GM23338 (cell line): ENCODE measurements around the gene KLC1. TPM values are rescaled to one million over a fixed set of nuclear protein-coding genes. Genes with fewer than 3 reads are reported as not detected.

Source experiments
- ATAC-seq: fragments of 200-7000 bp; cut with Tn5 transposase; 3 replicates; pipeline ENCODE4 v1.9.1; 2020
- DNase-seq: peaks from one replicate; pipeline ENCODE4 v3.0.0-alpha.2; 2015; ENCODE audit warnings: low spot score
- H2AFZ ChIP-seq: fragments of 200-600 bp; sonication (generic); 2 replicates; pipeline ENCODE4 v1.8.0; 2016; ENCODE audit warnings: antibody characterized with exemption, mild to moderate bottlenecking, moderate library complexity
- H3F3A ChIP-seq: fragments of 200-600 bp; sonication (generic); replicated peaks from 2 replicates; pipeline ENCODE4 v1.8.0; 2017; ENCODE audit warnings: antibody characterized with exemption, mixed run types, low read depth
- H3K27ac ChIP-seq: fragments of 200-600 bp; sonication (generic); 2 replicates; pipeline ENCODE4 v1.6.1; 2016; ENCODE audit warnings: low read depth
- H3K27me3 ChIP-seq: fragments of 200-600 bp; sonication (generic); 2 replicates; pipeline ENCODE4 v1.8.0; 2016; ENCODE audit warnings: mild to moderate bottlenecking, mixed run types, moderate library complexity; ENCODE audit not compliant: insufficient read depth
- H3K36me3 ChIP-seq: fragments of 200-600 bp; sonication (generic); 2 replicates; pipeline ENCODE4 v1.8.0; 2016; ENCODE audit warnings: mild to moderate bottlenecking; ENCODE audit not compliant: insufficient read depth
- H3K4me1 ChIP-seq: fragments of 200-600 bp; sonication (generic); 2 replicates; pipeline ENCODE4 v1.8.0; 2016; ENCODE audit warnings: mild to moderate bottlenecking, moderate library complexity; ENCODE audit not compliant: insufficient read depth
- H3K4me2 ChIP-seq: fragments of 200-600 bp; sonication (generic); 2 replicates; pipeline ENCODE4 v1.7.1; 2017; ENCODE audit warnings: mixed run types
- H3K4me3 ChIP-seq: fragments of 200-600 bp; sonication (generic); 2 replicates; pipeline ENCODE4 v1.6.1; 2016; ENCODE audit warnings: mixed run types
- H3K79me2 ChIP-seq: fragments of 200-600 bp; sonication (generic); replicated peaks from 2 replicates; pipeline ENCODE4 v1.8.0; 2017; ENCODE audit warnings: mild to moderate bottlenecking; ENCODE audit not compliant: insufficient read depth
- H3K9me2 ChIP-seq: fragments of 200-600 bp; sonication (generic); 2 replicates; pipeline ENCODE4 v1.8.0; 2017; ENCODE audit not compliant: insufficient read depth
- H4K20me1 ChIP-seq: fragments of 200-600 bp; sonication (generic); replicated peaks from 2 replicates; pipeline ENCODE4 v1.8.0; 2017; ENCODE audit warnings: mild to moderate bottlenecking; ENCODE audit not compliant: insufficient read depth
- H3K27ac Mint-ChIP-seq: 2 replicates; pipeline ENCODE4 v1.8.0; 2020; ENCODE audit warnings: inconsistent platforms, mild to moderate bottlenecking, moderate library complexity, mixed read lengths
- H3K27me3 Mint-ChIP-seq: 3 replicates; pipeline ENCODE4 v1.8.0; 2022; ENCODE audit warnings: low read depth, mild to moderate bottlenecking, moderate library complexity, mixed read lengths, inconsistent platforms; ENCODE audit not compliant: insufficient read depth, poor library complexity
- H3K36me3 Mint-ChIP-seq: 3 replicates; pipeline ENCODE4 v1.8.0; 2021; ENCODE audit warnings: low read depth, mild to moderate bottlenecking, inconsistent platforms, moderate library complexity, mixed read lengths
- H3K4me1 Mint-ChIP-seq: 3 replicates; pipeline ENCODE4 v1.8.0; 2020; ENCODE audit warnings: mild to moderate bottlenecking, inconsistent platforms, mixed read lengths
- H3K4me3 Mint-ChIP-seq: 3 replicates; pipeline ENCODE4 v1.8.0; 2021; ENCODE audit warnings: moderate library complexity, mild to moderate bottlenecking, inconsistent platforms, mixed read lengths
- H3K9me3 Mint-ChIP-seq: 3 replicates; pipeline ENCODE4 v1.8.0; 2020; ENCODE audit warnings: moderate library complexity, mild to moderate bottlenecking, inconsistent platforms, mixed read lengths
- CREB1 ChIP-seq: fragments of 250-450 bp; sonication (Bioruptor Pico); IDR thresholded peaks from 2 replicates; pipeline ENCODE4 v1.5.0; 2020; ENCODE audit warnings: low read depth, mild to moderate bottlenecking, moderate library complexity
- CTCF ChIP-seq, 2 experiments: fragments of 200-600 bp in 1 of 2; sonication (generic) in 1 of 2; conservative IDR thresholded peaks; 2 replicates each; pipeline versions ENCODE4 v1.5.1 to v1.6.1; 2016 to 2017; ENCODE audit warnings: antibody characterized with exemption in 2 of 2, low read depth in 2 of 2, mild to moderate bottlenecking in 2 of 2, moderate library complexity in 1 of 2
- POLR2AphosphoS5 ChIP-seq: IDR thresholded peaks from 2 replicates; pipeline ENCODE4 v1.6.1; 2016; ENCODE audit warnings: antibody characterized with exemption, low read depth
- STAT1 ChIP-seq: IDR thresholded peaks from one replicate; pipeline ENCODE4 v1.6.1; 2016; ENCODE audit warnings: antibody characterized with exemption; ENCODE audit not compliant: unreplicated experiment
- ZNF114 ChIP-seq: fragments of 250-450 bp; sonication (Bioruptor Pico); IDR thresholded peaks from 2 replicates; pipeline ENCODE4 v1.5.0; 2020; ENCODE audit warnings: mild to moderate bottlenecking, moderate library complexity
- ZNF331 ChIP-seq: fragments of 250-450 bp; sonication (Bioruptor Pico); IDR thresholded peaks from 2 replicates; pipeline ENCODE4 v1.5.0; 2020; ENCODE audit warnings: low read depth, mild to moderate bottlenecking, moderate library complexity
- polyA plus RNA-seq: library from polyadenylated mRNA; unstranded; fragments of >200 nt; fragmentation: Nextera tagmentation; extraction: Ambion mirVana; gene quantifications from 2 replicates; pipeline ENCODE4 v1.2.1, GENCODE V29; 2016
- total RNA-seq: library from RNA; depleted of rRNA; stranded (reverse); fragments of >200 nt; shearing (Covaris generic); gene quantifications from 2 replicates; pipeline ENCODE4 v1.2.3, GENCODE V29; 2014
- TF ChIP-seq, protein P1 (sequence below): IDR thresholded peaks from one replicate; pipeline ENCODE4 v1.6.1; 2018; ENCODE audit warnings: antibody characterized with exemption; ENCODE audit not compliant: unreplicated experiment
- TF ChIP-seq, protein P2 (sequence below): fragments of 250-450 bp; sonication (Bioruptor Pico); IDR thresholded peaks from 2 replicates; pipeline ENCODE4 v1.5.0; 2020; ENCODE audit warnings: mild to moderate bottlenecking, moderate library complexity

KLC1 gene
- total and polyA plus RNA-seq, 2 experiments from 2014 or later = 165 to 308 TPM

DNA sequence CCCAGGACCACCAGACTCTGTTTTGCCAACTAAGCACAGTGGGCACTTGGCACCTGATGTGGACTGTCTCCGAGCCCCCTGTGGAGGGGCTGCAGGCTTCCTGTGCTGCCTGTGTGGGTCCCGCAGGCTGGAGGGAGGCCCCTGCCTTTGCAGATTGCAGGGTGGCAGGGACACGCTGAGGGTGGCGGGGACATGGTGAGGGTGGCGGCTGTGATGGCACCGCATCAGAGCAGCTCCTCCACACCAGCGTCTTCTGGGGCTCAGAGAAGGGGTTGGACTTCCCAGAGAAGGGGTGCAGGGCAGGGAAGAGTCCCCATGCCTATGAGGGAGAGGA is 94.7 kb downstream of the KLC1 start (continued):
- TF ChIP-seq CTCF (conservative IDR thresholded peaks at IDR 0.05; ENCODE audit: low read depth in 2 of 2) (no peak), ZNF114 (CRISPR knock-in tag) (no peak), ZNF331 (CRISPR knock-in tag) (no peak), CREB1 (CRISPR knock-in tag) (no peak)
- TF ChIP-seq, protein P1, sequence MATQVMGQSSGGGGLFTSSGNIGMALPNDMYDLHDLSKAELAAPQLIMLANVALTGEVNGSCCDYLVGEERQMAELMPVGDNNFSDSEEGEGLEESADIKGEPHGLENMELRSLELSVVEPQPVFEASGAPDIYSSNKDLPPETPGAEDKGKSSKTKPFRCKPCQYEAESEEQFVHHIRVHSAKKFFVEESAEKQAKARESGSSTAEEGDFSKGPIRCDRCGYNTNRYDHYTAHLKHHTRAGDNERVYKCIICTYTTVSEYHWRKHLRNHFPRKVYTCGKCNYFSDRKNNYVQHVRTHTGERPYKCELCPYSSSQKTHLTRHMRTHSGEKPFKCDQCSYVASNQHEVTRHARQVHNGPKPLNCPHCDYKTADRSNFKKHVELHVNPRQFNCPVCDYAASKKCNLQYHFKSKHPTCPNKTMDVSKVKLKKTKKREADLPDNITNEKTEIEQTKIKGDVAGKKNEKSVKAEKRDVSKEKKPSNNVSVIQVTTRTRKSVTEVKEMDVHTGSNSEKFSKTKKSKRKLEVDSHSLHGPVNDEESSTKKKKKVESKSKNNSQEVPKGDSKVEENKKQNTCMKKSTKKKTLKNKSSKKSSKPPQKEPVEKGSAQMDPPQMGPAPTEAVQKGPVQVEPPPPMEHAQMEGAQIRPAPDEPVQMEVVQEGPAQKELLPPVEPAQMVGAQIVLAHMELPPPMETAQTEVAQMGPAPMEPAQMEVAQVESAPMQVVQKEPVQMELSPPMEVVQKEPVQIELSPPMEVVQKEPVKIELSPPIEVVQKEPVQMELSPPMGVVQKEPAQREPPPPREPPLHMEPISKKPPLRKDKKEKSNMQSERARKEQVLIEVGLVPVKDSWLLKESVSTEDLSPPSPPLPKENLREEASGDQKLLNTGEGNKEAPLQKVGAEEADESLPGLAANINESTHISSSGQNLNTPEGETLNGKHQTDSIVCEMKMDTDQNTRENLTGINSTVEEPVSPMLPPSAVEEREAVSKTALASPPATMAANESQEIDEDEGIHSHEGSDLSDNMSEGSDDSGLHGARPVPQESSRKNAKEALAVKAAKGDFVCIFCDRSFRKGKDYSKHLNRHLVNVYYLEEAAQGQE = no peak

DNA sequence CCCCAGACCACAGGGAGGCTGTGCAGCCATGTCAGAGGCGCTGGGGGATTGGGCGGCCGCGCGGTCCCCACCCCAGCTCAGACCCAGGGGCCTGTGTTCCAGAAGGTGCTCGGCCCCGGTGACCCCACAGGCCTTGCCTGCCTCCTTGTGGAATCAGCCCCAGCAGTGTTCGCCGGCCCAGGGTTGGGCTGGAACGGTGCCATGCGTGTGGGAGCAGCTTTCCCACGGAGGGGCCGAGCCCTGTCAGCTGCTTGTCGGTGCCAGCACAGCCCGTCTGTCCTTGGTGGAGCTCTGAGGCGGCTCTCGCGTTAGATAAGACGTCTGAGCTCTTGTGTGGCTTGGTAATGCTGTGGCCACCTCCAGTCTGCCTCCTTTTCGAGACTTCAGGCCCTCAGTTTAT is 95.1 kb downstream of the KLC1 start:
- peaks cover 7% of the 10 kb centered on the region for H4K20me1 ChIP-seq
- ATAC-seq = no peak
- TF ChIP-seq, protein P2, sequence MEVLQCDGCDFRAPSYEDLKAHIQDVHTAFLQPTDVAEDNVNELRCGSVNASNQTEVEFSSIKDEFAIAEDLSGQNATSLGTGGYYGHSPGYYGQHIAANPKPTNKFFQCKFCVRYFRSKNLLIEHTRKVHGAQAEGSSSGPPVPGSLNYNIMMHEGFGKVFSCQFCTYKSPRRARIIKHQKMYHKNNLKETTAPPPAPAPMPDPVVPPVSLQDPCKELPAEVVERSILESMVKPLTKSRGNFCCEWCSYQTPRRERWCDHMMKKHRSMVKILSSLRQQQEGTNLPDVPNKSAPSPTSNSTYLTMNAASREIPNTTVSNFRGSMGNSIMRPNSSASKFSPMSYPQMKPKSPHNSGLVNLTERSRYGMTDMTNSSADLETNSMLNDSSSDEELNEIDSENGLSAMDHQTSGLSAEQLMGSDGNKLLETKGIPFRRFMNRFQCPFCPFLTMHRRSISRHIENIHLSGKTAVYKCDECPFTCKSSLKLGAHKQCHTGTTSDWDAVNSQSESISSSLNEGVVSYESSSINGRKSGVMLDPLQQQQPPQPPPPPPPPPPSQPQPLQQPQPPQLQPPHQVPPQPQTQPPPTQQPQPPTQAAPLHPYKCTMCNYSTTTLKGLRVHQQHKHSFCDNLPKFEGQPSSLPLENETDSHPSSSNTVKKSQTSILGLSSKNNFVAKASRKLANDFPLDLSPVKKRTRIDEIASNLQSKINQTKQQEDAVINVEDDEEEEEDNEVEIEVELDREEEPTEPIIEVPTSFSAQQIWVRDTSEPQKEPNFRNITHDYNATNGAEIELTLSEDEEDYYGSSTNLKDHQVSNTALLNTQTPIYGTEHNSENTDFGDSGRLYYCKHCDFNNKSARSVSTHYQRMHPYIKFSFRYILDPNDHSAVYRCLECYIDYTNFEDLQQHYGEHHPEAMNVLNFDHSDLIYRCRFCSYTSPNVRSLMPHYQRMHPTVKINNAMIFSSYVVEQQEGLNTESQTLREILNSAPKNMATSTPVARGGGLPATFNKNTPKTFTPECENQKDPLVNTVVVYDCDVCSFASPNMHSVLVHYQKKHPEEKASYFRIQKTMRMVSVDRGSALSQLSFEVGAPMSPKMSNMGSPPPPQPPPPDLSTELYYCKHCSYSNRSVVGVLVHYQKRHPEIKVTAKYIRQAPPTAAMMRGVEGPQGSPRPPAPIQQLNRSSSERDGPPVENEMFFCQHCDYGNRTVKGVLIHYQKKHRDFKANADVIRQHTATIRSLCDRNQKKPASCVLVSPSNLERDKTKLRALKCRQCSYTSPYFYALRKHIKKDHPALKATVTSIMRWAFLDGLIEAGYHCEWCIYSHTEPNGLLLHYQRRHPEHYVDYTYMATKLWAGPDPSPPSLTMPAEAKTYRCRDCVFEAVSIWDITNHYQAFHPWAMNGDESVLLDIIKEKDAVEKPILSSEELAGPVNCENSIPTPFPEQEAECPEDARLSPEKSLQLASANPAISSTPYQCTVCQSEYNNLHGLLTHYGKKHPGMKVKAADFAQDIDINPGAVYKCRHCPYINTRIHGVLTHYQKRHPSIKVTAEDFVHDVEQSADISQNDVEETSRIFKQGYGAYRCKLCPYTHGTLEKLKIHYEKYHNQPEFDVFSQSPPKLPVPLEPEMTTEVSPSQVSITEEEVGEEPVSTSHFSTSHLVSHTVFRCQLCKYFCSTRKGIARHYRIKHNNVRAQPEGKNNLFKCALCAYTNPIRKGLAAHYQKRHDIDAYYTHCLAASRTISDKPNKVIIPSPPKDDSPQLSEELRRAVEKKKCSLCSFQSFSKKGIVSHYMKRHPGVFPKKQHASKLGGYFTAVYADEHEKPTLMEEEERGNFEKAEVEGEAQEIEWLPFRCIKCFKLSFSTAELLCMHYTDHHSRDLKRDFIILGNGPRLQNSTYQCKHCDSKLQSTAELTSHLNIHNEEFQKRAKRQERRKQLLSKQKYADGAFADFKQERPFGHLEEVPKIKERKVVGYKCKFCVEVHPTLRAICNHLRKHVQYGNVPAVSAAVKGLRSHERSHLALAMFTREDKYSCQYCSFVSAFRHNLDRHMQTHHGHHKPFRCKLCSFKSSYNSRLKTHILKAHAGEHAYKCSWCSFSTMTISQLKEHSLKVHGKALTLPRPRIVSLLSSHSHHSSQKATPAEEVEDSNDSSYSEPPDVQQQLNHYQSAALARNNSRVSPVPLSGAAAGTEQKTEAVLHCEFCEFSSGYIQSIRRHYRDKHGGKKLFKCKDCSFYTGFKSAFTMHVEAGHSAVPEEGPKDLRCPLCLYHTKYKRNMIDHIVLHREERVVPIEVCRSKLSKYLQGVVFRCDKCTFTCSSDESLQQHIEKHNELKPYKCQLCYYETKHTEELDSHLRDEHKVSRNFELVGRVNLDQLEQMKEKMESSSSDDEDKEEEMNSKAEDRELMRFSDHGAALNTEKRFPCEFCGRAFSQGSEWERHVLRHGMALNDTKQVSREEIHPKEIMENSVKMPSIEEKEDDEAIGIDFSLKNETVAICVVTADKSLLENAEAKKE (CRISPR knock-in tag) = no peak
- TF ChIP-seq STAT1 (no peak), POLR2AphosphoS5 (no peak), CREB1 (CRISPR knock-in tag) (no peak)
- TF ChIP-seq, protein P1 = no peak

More for the DNA sequence above, 95.1 kb downstream of the KLC1 start:
- Histone ChIP-seq H3K9me2 (no peaks in the 10 kb centered on the region), H3K4me1 (no peaks in the 10 kb centered on the region), H3K27ac (no peak overlapping the region), H3F3A (no peaks in the 10 kb centered on the region), H3K79me2 (peaks cover 56% of the 10 kb centered on the region), H3K4me3 (no peak overlapping the region), H3K4me2 (no peak overlapping the region), H2AFZ (no peak overlapping the region), H3K36me3 (no peaks in the 10 kb centered on the region), H3K27me3 (no peaks in the 10 kb centered on the region)
- Mint-ChIP-seq H3K4me1 (peaks cover 5% of the 10 kb centered on the region; the same call in 2 of the 3 replicates), H3K4me3 (no peak overlapping the region), H3K27me3 (peaks cover 3% of the 10 kb centered on the region), H3K9me3 (no peaks in the 10 kb centered on the region), H3K36me3 (peaks cover 5% of the 10 kb centered on the region), H3K27ac (no peak overlapping the region)
- DNase-seq = no peak
